Hepatocyte (in vitro differentiated cells): ENCODE measurements around the gene F13A1.

Experiments used
- CTCF ChIP-seq: fragments of 200-600 bp; sonication (generic); IDR thresholded peaks from 2 replicates; pipeline ENCODE4 v1.5.1; 2016; ENCODE audit warnings: antibody characterized with exemption, mild to moderate bottlenecking; ENCODE audit not compliant: poor library complexity
- EZH2 ChIP-seq: fragments of 200-600 bp; sonication (generic); IDR thresholded peaks from 2 replicates; pipeline ENCODE4 v1.6.1; 2016; ENCODE audit warnings: antibody characterized with exemption, mild to moderate bottlenecking, borderline replicate concordance

- TF ChIP-seq CTCF (no peak), EZH2 (no peak)
These were observed 63.6 kb downstream of the F13A1 start for GRCh38 chr6:6256886-6257285.
